Stimulated activated CD8-positive, alpha-beta memory T cell treated with anti-CD3 and anti-CD28 coated beads, Interleukin-4, amount 100 ng/mL, for 4 hours (primary cell): ENCODE results near the gene SIPA1L3.

ENCODE experiments used
- DNase-seq, 2 donors: peaks; one replicate each; pipeline ENCODE4 v3.0.0-alpha.2; 2020; ENCODE audit warnings: low read depth in 2 of 2, low spot score in 1 of 2

Gene SIPA1L3

DNA sequence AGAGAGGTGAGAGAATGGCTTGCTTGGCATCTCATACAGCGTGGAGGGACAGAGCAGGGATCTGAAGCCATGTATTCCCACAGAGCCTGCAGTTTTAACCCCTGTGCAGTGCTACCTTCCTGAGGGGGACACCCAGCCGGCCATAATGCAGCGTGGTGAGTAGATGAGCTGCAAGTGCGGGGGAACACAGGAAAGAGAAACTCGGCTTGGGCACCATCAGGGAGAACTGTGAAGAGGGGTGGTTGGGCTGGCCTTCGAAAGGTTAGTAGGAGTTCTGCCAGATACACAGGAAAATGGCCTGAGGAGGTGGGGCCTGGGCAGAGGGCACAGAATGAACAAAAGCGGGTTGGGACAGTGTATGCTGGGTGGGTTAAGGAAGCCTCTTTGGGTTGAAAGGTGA, 88.3 kb downstream of the SIPA1L3 start:
- no peak for DNase-seq

DNA sequence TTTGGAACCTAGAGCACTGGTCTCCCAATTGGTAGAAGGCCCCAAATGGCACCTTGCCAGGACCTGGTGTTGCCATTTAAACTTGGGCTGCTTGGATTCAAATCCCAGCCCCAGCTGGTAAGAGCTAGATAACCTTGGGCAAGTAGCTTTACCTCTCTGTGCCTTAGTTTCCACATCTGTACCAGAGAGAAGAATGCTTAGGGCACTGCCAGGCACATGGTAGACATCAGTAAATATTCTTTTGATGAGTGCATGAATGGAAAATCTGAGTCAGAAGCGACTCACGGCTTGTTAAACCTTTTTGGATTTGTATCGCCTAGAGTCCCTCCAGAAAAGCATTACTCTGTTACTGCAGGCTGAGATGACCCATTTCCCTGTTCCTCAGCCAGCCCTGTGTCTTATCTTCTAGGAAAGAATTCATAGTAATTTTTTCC, 90.9 kb downstream of the SIPA1L3 start:
- DNase-seq: no peak

DNA sequence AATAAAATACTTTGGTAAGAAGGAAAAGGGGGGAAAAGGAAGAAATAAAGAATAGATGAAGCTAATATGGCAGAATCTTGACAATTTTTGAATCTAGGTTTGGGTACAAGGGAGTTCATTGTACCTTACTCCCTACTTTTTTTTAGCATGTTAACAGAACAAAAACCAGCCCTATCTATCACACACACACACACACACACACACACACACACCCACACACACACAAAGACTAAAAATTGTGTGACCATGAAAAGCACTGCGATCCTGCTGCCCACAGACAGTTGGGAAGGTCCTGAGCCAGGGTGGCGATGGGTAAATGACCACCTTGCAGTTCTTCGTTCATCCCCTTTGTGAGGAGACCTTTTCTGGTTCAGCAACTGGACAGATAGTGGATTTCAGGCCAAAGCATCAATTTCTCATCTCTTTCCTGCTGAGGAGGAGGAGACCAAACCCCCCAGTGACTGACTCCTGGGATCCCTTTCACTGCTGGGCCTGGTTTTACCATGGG, 91.8 kb downstream of the SIPA1L3 start:
- DNase-seq: no peak

DNA sequence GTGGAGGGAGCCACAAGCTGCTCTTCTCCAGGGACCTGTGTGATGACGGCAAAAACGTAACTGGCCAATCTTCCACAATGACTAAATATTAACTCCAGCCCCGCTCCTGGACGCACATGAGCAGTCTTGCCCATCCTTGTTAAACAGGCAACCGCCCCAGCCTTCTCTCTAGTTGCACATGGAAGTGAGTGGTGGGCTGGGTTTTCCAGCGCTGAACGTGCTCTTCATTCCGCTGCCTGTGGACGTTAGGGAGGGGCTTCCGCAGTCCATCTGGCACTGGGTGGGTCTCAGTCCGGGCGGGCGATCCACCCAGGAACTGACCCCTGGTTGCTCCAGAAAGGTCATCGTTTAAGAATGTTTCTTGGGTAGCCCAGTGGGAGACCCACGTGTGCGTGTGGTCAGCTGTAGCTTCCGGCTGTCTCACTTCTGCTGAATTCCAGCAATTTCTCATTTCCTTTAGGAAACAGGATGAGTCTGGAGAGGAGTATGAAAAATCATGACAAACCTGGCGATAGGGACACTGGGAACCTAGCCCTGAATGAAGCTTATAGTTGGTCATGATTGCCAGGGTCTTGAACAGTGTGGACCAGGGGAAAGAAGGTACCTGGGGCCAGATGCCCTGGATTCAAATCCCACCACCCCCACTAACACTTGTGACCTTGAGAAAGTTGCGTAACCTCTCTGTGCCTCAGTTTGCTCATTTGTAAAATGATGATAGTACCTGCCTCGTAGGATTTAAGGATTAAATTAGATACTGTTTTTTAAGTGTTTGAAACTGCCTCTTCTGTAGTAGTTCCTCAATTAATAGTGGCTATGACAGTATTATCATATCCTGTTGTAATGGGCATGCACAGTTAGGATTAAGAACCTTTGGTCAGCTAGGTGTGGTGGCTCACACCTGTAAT, 92.6 kb downstream of the SIPA1L3 start:
- DNase-seq: no peak

DNA sequence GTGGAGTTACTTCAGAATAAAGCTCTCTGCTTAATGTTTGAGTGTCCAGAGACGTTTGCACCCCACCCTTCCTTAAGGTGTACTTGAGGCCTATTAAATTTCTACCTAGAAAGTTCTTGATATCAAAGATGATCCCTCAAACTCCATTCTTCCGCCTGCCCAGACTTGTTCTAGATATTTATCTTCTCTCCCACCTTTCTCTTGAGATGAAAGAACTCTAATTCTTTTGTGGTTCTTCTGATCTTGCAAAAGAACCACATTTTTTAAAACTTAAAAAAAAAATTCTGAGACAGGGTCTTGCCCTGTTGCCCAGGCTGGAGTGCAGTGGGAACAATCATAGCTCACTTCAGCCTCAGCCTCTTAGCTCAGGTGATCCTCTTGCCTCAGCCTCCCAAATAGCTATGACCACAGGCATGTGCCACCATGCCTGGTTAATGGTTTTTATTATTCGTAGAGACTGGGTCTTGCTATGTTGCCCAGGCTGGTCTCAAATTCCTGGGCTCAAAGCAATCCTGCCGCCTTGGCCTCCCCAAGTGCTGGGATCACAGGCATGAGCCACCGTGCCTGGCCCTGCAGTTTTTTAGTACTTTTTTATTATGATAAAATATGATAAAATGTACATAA, 94.3 kb downstream of the SIPA1L3 start:
- DNase-seq: no peak

DNA sequence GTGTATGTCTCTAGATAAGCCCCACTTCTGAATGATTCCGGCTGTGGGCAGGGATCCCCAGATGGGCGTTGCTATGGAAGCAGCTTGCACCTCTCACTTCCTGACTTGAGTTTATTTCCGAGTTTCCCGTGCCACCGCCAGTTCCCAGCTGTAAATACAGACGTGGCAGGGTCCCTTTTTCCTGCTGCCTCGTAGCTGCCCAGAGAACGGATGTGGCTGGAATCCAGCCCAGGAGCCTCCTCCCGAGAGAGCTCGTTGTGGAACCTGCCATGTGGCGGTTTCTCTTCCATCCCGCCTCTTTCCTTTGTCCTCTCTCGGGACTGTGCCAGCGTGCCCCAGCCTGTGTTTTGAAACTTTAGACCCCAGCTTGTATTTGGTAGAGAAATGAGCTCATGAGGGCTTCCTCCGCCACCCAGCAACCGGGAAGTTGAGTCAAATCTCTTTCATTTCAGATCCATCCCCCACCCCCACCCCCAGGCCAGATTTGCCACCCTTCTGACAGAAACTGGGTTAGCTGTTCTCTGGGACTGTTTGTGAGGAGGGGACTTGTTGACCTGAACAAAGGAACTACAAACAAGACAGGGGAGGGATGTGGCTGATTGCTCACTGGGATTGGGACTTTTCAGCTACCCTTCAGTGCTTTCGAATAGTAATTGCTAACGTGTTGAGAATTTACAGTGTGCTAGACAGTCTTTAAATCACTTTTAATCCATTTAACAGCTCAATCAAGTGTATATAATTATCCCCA, 96.6 kb downstream of the SIPA1L3 start:
- DNase-seq: no peak

DNA sequence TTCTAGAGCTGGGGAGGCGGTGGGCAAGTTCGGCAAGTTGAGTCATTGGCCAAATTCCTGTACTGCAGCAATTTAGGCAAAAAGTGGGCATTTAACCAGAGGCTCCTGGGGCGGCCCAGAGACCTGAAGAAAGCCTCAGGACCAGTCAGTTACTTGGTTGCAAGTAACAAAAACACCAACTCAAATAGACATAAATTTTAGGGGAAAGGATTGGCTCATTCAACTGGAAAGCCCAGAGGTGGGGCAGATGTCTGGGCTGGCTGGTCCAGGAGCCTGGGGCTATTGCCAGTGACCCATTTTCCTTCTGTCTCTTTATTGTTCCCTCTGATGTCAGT, 97.1 kb downstream of the SIPA1L3 start:
- DNase-seq: no peak

DNA sequence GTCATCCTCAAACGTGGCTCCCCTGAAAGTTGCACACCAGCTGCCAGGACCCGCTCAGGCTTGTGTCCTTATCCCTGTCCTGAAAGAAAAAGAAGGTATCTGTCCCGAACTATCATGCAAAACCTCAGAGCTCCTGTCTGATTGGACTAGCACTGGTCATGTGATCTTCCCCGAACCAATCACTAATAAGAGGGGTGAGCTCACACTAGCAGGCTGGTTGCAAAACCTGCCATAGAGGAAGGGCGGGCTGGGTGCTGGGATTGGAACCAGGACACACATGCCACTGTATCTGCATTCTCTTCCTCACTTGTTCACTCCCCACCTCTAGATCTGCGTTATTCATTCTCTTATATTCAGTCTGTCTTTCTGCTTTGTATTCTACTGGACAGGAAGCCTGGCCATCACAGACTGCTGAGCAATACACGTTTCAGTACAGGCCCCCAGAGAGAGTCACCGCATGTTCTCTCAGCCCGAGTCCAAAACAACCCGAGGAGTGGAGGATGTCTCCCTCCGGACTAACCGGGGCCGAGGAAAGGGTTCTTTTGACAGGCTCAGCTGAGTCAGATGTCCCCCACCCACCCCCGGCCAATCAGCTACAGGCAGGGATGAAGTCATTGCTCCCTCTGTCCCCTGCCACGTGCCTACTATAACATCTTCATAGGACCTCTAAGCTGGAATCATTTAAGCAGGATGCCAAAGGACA, 97.7 kb downstream of the SIPA1L3 start:
- no peak for DNase-seq

DNA sequence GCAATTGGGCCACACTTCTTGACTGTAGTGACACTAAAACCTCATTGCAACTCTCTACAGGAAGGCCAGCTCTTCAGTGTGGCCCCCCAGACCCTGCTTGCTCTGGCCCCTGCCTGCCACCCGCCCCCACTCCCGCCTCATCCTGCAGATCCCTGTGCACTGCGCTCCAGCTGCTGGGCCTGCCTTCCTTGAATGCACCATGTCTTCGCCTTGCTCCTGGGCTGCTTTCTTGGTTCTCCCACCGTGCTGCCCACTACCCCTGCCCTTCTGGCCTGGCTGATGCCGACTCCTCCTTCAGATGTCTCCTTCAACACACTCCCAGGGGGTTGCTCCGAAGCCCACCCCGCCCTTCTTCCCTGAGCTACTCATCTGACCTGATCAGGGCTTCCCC, 98.2 kb downstream of the SIPA1L3 start:
- no peak for DNase-seq

DNA sequence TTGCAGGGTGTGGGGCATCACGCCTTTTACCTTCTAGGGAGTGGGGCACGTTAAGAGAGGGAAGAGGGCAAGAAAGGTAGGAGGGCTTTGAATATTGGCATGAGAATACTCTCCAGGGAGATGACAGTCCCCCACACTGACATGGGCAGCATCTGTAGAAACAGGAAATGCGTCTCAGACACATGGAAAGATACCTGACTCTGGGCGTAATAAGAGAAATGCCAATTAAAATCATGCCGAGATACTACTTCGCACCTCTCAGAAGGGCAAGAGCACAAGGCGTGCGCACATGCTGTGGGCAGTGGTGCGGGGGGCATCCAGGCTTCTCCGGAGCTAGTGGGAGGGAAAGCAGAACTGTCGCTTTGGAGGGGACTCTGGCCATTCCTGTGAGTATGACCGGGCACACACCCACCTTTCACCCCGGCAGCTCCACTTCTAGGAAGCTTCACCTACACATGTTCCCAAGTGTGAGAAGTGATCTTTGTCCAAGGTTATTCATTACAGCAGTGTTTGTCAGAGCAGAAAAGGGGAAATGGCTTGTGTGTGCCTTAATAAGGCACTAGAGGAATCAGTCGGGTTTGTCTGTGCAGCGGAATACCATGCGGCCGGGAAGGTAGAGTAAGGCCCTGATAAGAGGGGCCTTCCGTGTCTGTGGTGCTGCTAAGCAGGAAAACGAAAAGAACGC, 99.5 kb downstream of the SIPA1L3 start:
- no peak for DNase-seq

DNA sequence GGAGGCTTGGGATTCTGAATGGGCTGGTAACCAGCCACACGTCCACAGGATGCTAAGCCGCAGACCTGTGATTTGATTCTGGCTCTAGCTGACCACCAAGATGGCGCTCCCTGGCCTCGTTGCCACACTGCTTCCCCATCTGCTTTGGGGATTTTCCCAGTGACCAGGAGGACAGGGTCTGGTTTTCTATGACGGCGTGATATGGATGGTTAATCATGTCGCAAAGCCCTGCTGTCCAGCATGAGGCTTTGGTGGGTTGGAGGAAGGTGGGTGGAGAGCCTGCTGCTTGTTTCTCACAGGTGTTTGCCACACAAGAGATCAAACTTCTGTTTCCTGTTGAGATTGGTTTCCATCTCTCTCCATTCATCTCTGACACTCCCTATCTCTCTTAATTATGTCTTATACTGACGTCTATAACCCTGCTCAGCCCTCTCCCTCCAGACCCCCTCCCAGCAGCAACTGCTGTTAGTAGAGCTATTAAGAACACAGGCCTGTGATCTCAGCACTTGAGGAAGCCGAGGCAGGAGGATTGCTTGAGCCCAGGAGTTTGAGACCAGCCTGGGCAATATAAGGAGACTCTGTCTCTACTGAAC, 102.7 kb downstream of the SIPA1L3 start:
- DNase-seq: no peak

DNA sequence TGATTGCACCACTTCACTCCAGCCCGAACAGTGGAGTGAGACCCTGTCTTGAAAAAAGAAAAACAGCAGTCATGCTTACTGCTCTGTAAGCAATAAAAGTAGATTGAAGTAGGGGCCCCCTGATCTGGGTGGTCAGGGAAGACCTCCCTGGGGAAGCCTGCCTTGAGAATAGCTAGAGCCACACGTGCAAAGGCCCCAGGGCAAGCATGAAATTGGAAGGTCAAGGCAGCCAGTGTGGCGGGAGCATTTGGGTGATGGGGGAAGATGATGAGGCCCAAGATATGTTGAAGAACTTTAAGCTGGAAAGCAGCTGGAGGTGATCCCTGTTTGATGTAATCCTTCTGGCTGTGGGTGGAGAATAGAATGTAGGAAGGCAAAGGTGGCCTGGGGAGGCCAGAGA, 104.4 kb downstream of the SIPA1L3 start:
- DNase-seq: no peak

DNA sequence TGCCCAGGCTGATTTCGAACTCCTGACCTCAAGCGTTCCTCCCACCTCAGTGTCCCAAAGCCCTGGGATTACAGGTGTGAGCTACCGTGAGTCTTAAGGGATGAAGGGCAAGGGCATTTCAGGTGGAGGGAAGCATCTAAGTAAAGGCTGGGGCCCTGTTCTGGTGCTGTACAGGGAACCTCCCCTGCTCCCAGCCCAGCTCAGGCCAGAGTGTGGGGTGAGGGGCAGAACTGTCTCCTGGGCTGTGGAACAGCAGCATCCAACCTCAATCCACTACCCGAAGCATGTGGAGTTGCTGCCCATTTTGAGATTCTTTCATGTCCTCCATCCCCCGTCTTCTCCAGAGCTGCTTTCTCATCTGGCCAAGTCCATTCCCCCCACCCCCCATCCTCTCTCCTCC, 105.3 kb downstream of the SIPA1L3 start:
- no peak for DNase-seq

DNA sequence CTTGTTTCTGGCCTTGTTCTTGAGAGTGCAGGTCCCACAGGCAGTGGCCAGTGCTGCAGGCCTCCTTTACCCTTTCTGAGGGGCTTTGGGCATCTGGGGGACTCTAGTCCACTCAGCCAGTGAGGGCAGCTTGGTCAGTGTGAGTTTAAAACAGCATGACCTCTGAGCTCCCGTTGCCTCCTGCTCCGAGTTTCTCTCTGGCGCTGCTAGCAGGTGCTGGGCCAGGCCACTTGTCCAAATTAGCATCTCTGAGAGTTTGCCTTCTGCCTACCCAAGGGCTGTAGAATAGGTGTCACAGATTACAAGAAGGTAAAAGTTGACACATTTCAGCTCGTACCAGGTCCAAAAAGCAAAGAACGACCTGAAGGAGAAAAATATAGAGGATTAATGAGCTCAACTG, 105.9 kb downstream of the SIPA1L3 start:
- DNase-seq: no peak

DNA sequence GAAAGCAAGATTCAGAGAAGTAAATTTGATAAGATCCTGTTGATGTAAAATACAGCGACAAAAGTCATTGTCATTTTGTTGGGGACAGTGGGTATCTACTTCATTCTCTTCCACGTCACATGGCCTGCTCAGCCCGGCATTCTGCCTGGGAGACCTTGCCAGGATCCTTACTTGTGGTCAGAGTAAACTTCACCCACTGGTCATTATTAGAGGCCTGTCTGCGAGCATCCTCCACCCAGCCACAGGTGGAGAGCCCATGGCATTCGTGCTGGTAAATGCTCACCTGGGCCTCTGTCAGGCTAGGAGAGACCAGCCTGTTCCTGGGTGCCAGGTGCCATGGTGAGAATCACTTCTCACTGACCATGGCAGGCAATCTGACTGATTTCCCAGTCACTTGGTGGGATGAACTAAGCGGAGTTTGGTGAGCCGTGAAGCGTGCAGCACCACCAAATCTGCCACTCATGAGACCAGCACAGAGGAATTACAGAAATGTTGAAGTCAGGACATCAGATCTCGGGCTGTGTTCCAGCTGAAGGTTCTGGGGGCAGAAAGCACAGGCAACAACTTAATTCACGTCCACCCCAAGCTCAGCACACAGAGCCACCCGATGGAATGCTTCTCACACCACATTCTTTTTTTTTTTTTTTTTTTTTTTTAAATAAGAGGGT, 107.0 kb downstream of the SIPA1L3 start:
- DNase-seq: no peak

DNA sequence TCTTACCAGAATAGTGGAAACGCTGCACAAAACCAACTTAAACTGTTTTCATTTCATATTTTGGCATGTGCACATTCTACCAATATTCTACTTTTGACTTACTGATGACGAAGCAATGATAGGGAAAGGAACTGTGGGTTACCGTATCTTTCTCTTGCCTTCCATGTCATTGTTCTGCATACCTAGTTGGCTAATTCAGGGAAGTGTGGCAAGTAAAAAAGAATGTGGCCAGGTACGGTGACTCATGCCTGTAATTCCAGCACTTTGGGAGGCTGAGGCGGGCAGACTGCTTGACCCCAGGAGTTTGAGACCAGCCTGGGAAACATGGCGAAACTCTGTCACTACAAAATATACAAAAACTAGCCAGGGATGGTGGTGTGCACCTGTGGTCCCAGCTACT, 108.2 kb downstream of the SIPA1L3 start:
- no peak for DNase-seq

DNA sequence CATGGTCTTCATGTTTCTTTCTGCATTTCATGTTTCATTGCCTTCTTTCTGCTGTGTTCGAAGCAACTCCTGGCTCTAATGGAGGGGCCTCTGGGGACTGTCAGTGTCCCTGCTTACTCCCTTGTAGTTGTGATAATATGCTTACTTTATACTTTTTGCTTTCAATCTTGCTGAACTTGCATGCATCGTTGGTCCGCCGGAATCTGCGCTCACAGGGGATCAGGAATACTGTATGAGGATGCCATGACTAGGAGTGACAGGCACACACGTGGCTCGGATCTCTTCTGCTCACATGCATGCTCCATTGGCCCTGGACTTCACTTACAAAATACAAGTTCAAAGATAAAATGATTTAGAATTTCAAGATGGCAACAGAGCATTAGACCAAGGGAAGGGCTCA, 108.8 kb downstream of the SIPA1L3 start:
- DNase-seq: no peak

DNA sequence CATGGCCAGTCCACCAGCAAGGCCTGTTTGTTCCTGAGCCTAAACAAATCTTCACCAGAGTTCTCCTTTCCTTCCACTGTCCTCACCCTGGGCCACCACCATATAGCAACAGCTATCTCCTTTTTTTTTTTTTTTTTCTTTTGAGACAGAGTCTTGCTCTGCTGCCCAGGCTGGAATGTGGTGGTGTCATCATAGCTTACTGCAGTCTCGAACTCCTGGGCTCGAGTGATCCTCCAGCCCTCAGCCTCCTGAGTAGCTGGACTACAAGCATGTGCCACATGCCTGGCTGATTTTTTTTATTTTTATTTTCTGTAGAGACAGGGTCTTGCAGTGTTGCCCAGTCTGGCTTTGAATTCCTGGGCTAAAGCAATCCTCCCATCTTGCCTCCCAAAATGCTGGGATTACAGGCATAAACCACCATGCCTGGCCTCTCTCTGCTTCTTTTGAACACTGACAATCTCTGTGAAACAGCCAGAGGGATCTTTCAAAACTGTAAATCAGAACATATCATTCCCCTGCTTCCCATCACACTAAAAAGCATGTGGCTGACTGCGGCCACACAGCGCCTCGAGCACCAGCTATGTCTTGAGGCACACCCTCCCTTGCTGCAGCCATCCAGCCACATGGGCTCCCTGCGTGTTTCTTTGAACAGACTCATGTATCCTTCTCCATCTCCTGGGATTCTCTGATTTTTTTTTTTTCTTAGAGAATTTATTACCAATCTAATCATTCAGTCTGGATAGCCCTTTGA, 110.6 kb downstream of the SIPA1L3 start:
- DNase-seq: no peak
